ENCODE data around the gene ZC3H7B. TPM values are rescaled to one million over a fixed set of nuclear protein-coding genes. Genes with fewer than 3 reads are reported as not detected.

ZC3H7B gene
- total and polyA plus RNA-seq, 9 donors: 25.6 to 55.0 (median 42.2) TPM

GRCh38 chr22:41324821-41325528 lies 23.6 kb downstream of the ZC3H7B start:
- Histone ChIP-seq H3K9me3 (replicated peaks; ENCODE audit: control insufficient read depth, low read depth, low read length) (no peaks in the 10 kb centered on the region), H3K4me3 (ENCODE audit: low read length) (no peak overlapping the region), H3K27ac (ENCODE audit: low read length) (no peak overlapping the region), H3K27me3 (ENCODE audit: control insufficient read depth, insufficient read depth, low read length) (no peaks in the 10 kb centered on the region), H3K36me3 (ENCODE audit: control insufficient read depth, insufficient read depth, low read length) (peaks cover 78% of the 10 kb centered on the region), H3K4me1 (ENCODE audit: control insufficient read depth, insufficient read depth, low read length) (peaks cover 5% of the 10 kb centered on the region)
- DNase-seq: peak; percentile 60
- 67% methylated on average over 2 of the region's 5 CpGs for WGBS (ENCODE audit: insufficient coverage)

- no peak overlapping the region for H3K4me3 ChIP-seq (ENCODE audit: low read length)
- H3K36me3 ChIP-seq (ENCODE audit: control insufficient read depth, insufficient read depth, low read length): peaks cover 82% of the 10 kb centered on the region
- peak overlapping the region; percentile 51 for H3K27ac ChIP-seq (ENCODE audit: low read length)
- no peaks in the 10 kb centered on the region for H3K27me3 ChIP-seq (ENCODE audit: control insufficient read depth, insufficient read depth, low read length)
- WGBS (ENCODE audit: insufficient coverage): 89% methylated on average over 16 of the region's 16 CpGs
- DNase-seq: peak; percentile 48
- H3K9me3 ChIP-seq (replicated peaks; ENCODE audit: control insufficient read depth, low read depth, low read length): no peaks in the 10 kb centered on the region
- peaks cover 5% of the 10 kb centered on the region for H3K4me1 ChIP-seq (ENCODE audit: control insufficient read depth, insufficient read depth, low read length)
Observed at GRCh38 chr22:41327124-41327523, 25.8 kb downstream of the ZC3H7B start.

- Histone ChIP-seq H3K4me1 (ENCODE audit: control insufficient read depth, insufficient read depth, low read length) (peaks cover 2% of the 10 kb centered on the region), H3K27me3 (ENCODE audit: control insufficient read depth, insufficient read depth, low read length) (no peaks in the 10 kb centered on the region), H3K36me3 (ENCODE audit: control insufficient read depth, insufficient read depth, low read length) (peaks cover 85% of the 10 kb centered on the region), H3K27ac (ENCODE audit: low read length) (no peak overlapping the region), H3K4me3 (ENCODE audit: low read length) (no peak overlapping the region), H3K9me3 (replicated peaks; ENCODE audit: control insufficient read depth, low read depth, low read length) (no peaks in the 10 kb centered on the region)
- DNase-seq: no peak
- 88% methylated on average over 4 of the region's 7 CpGs for WGBS (ENCODE audit: insufficient coverage)
Observed at GRCh38 chr22:41330169-41330568, 28.8 kb downstream of the ZC3H7B start.

GRCh38 chr22:41332217-41332939 lies 31.1 kb downstream of the ZC3H7B start:
- WGBS (ENCODE audit: insufficient coverage): 85% methylated on average over 11 of the region's 15 CpGs
- peaks cover 1% of the 10 kb centered on the region for H3K4me1 ChIP-seq (ENCODE audit: control insufficient read depth, insufficient read depth, low read length)
- no peaks in the 10 kb centered on the region for H3K9me3 ChIP-seq (replicated peaks; ENCODE audit: control insufficient read depth, low read depth, low read length)
- no peak overlapping the region for H3K4me3 ChIP-seq (ENCODE audit: low read length)
- no peak for DNase-seq
- peaks cover 76% of the 10 kb centered on the region for H3K36me3 ChIP-seq (ENCODE audit: control insufficient read depth, insufficient read depth, low read length)
- H3K27me3 ChIP-seq (ENCODE audit: control insufficient read depth, insufficient read depth, low read length): no peaks in the 10 kb centered on the region
- no peak overlapping the region for H3K27ac ChIP-seq (ENCODE audit: low read length)

GRCh38 chr22:41333806-41334205 lies 32.5 kb downstream of the ZC3H7B start:
- DNase-seq: no peak
- no peaks in the 10 kb centered on the region for H3K4me1 ChIP-seq (ENCODE audit: control insufficient read depth, insufficient read depth, low read length)
- H3K27me3 ChIP-seq (ENCODE audit: control insufficient read depth, insufficient read depth, low read length): no peaks in the 10 kb centered on the region
- WGBS (ENCODE audit: insufficient coverage): 100% methylated on average over 3 of the region's 3 CpGs
- peaks cover 72% of the 10 kb centered on the region for H3K36me3 ChIP-seq (ENCODE audit: control insufficient read depth, insufficient read depth, low read length)
- no peak overlapping the region for H3K4me3 ChIP-seq (ENCODE audit: low read length)
- H3K27ac ChIP-seq (ENCODE audit: low read length): no peak overlapping the region
- H3K9me3 ChIP-seq (replicated peaks; ENCODE audit: control insufficient read depth, low read depth, low read length): no peaks in the 10 kb centered on the region

- Histone ChIP-seq H3K4me1 (ENCODE audit: control insufficient read depth, insufficient read depth, low read length) (no peaks in the 10 kb centered on the region), H3K4me3 (ENCODE audit: low read length) (no peak overlapping the region), H3K36me3 (ENCODE audit: control insufficient read depth, insufficient read depth, low read length) (peaks cover 71% of the 10 kb centered on the region), H3K27ac (ENCODE audit: low read length) (no peak overlapping the region), H3K9me3 (replicated peaks; ENCODE audit: control insufficient read depth, low read depth, low read length) (no peaks in the 10 kb centered on the region), H3K27me3 (ENCODE audit: control insufficient read depth, insufficient read depth, low read length) (no peaks in the 10 kb centered on the region)
- WGBS (ENCODE audit: insufficient coverage): 93% methylated on average over 3 of the region's 3 CpGs
- no peak for DNase-seq
Observed at GRCh38 chr22:41334215-41334614, 32.9 kb downstream of the ZC3H7B start.

- no peaks in the 10 kb centered on the region for H3K4me1 ChIP-seq (ENCODE audit: control insufficient read depth, insufficient read depth, low read length)
- WGBS (ENCODE audit: insufficient coverage): 96% methylated on average over 8 of the region's 11 CpGs
- H3K9me3 ChIP-seq (replicated peaks; ENCODE audit: control insufficient read depth, low read depth, low read length): no peaks in the 10 kb centered on the region
Observed at GRCh38 chr22:41334951-41335635, 33.8 kb downstream of the ZC3H7B start.

GRCh38 chr22:41338614-41339212 lies 37.4 kb downstream of the ZC3H7B start:
- no peak overlapping the region for H3K4me3 ChIP-seq (ENCODE audit: low read length)
- H3K4me1 ChIP-seq (ENCODE audit: control insufficient read depth, insufficient read depth, low read length): no peaks in the 10 kb centered on the region
- H3K27me3 ChIP-seq (ENCODE audit: control insufficient read depth, insufficient read depth, low read length): no peaks in the 10 kb centered on the region
- no peak overlapping the region for H3K27ac ChIP-seq (ENCODE audit: low read length)
- no peak for DNase-seq
- peaks cover 71% of the 10 kb centered on the region for H3K36me3 ChIP-seq (ENCODE audit: control insufficient read depth, insufficient read depth, low read length)
- H3K9me3 ChIP-seq (replicated peaks; ENCODE audit: control insufficient read depth, low read depth, low read length): no peaks in the 10 kb centered on the region
- 79% methylated on average over 8 of the region's 14 CpGs for WGBS (ENCODE audit: insufficient coverage)

More at GRCh38 chr22:41334951-41335635, 33.8 kb downstream of the ZC3H7B start:
- no peak for DNase-seq
- no peak overlapping the region for H3K4me3 ChIP-seq (ENCODE audit: low read length)
- no peaks in the 10 kb centered on the region for H3K27me3 ChIP-seq (ENCODE audit: control insufficient read depth, insufficient read depth, low read length)
- H3K27ac ChIP-seq (ENCODE audit: low read length): no peak overlapping the region
- H3K36me3 ChIP-seq (ENCODE audit: control insufficient read depth, insufficient read depth, low read length): peaks cover 69% of the 10 kb centered on the region

GRCh38 chr22:41339823-41340222 lies 38.5 kb downstream of the ZC3H7B start:
- no peaks in the 10 kb centered on the region for H3K4me1 ChIP-seq (ENCODE audit: control insufficient read depth, insufficient read depth, low read length)
- no peak overlapping the region for H3K27ac ChIP-seq (ENCODE audit: low read length)
- no peak overlapping the region for H3K4me3 ChIP-seq (ENCODE audit: low read length)
- no peak for DNase-seq
- no peaks in the 10 kb centered on the region for H3K27me3 ChIP-seq (ENCODE audit: control insufficient read depth, insufficient read depth, low read length)
- WGBS (ENCODE audit: insufficient coverage): 90% methylated on average over 18 of the region's 18 CpGs
- peaks cover 71% of the 10 kb centered on the region for H3K36me3 ChIP-seq (ENCODE audit: control insufficient read depth, insufficient read depth, low read length)
- H3K9me3 ChIP-seq (replicated peaks; ENCODE audit: control insufficient read depth, low read depth, low read length): no peaks in the 10 kb centered on the region

- Histone ChIP-seq H3K9me3 (replicated peaks; ENCODE audit: control insufficient read depth, low read depth, low read length) (no peaks in the 10 kb centered on the region), H3K4me1 (ENCODE audit: control insufficient read depth, insufficient read depth, low read length) (no peaks in the 10 kb centered on the region), H3K27ac (ENCODE audit: low read length) (no peak overlapping the region), H3K27me3 (ENCODE audit: control insufficient read depth, insufficient read depth, low read length) (no peaks in the 10 kb centered on the region), H3K4me3 (ENCODE audit: low read length) (no peak overlapping the region), H3K36me3 (ENCODE audit: control insufficient read depth, insufficient read depth, low read length) (peaks cover 69% of the 10 kb centered on the region)
- WGBS (ENCODE audit: insufficient coverage): 77% methylated on average over 11 of the region's 11 CpGs
- no peak for DNase-seq
Observed at GRCh38 chr22:41340357-41340756, 39.0 kb downstream of the ZC3H7B start.
